ENCODE measurements around the gene FLNB. TPM values are rescaled to one million over a fixed set of nuclear protein-coding genes. Genes with fewer than 3 reads are reported as not detected.

Gene FLNB
- total RNA-seq, 1 donor from 2014 or later: 782 TPM

DNA sequence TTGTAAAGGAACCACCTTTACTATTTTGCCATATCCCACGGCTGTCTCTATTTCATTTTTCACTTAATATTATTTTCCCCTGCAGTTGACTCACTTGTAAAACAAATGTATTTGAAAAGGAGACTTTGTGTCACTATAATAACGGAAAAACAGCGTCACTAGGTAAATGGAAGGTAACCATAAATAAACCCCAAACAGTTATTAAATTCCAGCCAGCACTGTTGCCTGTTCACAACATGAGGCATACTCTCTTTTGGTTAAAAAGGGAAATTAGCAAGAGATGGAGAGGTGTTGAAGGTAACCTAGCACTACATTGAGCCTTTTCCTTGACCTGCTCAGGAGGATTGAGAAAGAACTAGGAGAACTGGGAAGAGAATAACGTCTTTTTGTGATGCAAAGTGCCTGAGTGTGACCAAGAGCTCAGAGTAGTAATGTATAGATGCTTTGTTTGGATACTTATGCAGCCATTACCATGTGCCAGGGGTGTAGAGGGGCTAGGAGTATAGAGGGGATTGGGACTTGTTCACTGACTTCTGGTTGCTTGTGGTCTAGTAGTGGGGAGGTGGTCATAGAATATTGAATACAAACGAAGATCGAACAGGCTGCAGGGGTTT lies 19.6 kb downstream of the FLNB start:
- no peak for DNase-seq (ENCODE audit: extremely low read depth, low read depth, low spot score)

GRCh38 chr3:58028902-58029301 lies 20.7 kb downstream of the FLNB start:
- DNase-seq (ENCODE audit: extremely low read depth, low read depth, low spot score): no peak

DNA sequence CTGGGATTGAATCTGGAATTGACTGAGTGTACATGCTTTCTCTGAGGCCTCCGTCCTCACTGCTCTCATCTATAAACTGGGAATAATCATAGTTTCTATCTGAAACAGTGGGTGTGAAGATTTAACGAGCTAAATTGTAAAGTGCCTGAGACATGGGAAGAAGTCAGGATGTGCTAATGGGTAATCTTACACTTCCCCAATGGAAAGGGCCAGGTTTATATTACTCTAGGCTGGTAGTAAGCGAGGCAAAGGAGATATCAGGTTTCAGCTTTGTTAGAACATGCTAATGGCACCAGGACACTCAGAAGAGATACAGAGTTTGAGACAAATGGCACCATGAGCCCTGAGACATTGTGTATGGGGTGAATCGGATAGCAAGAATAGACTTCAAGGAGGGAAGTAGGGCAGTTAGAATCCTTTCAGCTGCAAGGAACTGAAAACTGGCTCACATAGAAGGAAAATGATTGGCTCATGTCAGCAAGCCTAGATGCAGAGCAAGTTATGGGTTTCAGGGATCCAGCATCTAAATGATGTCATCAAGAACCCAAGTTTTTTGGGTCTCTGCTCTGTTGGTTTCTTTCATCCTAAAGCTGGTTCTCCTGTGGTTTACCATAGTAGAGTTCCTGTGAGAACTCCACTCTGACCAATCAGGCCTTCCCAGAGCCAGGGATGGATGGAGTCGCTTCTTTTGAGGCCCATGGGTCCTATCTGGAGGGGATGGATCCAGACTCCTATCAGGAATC lies 21.8 kb downstream of the FLNB start:
- DNase-seq (ENCODE audit: extremely low read depth, low read depth, low spot score): no peak

DNA sequence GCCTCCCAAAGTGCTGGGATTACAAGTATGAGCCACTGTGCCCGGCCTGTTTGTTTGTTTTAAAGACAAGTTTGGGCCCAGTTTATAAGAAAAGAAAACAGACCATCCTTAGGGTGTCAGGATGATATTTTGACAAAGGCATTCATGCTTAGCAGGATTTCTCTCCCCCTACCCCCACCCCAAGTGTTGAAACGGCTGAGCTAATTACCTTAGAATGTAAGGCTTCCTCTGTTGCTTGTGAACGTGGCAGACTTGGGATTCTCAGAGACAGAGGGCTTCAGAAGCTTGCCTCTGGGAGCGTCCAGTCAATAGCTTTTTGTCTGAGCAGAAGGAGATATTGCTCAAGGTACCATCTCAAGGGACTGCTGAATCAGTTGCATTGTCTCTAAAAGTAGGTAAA lies 24.0 kb downstream of the FLNB start:
- no peak for DNase-seq (ENCODE audit: extremely low read depth, low read depth, low spot score)

GRCh38 chr3:58034738-58035523 lies 26.7 kb downstream of the FLNB start:
- DNase-seq (ENCODE audit: extremely low read depth, low read depth, low spot score): no peak

GRCh38 chr3:58035524-58036255 lies 27.5 kb downstream of the FLNB start:
- DNase-seq (ENCODE audit: extremely low read depth, low read depth, low spot score): no peak

GRCh38 chr3:58036293-58037032 lies 28.2 kb downstream of the FLNB start:
- no peak for DNase-seq (ENCODE audit: extremely low read depth, low read depth, low spot score)

GRCh38 chr3:58037141-58037910 lies 29.1 kb downstream of the FLNB start:
- no peak for DNase-seq (ENCODE audit: extremely low read depth, low read depth, low spot score)

GRCh38 chr3:58038675-58039292 lies 30.6 kb downstream of the FLNB start:
- no peak for DNase-seq (ENCODE audit: extremely low read depth, low read depth, low spot score)

DNA sequence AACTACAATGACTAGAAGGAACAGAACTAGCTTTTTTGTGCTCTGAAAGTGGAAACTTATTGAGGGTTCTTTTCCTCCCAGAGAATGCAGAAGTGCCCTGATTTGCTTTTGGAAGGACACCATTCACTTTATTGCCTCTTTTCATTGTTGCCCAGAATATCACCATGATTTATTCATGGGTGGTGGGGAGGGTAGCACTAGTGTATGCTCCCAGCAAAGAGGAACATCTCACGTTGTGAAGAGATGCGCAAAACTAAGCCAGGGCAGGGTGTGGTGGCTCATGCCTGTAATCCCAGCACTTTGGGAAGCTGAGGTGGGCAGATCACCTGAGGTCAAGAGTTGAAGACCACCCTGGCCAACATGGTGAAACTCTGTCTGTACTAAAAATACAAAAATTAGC lies 31.4 kb downstream of the FLNB start:
- DNase-seq (ENCODE audit: extremely low read depth, low read depth, low spot score): no peak

DNA sequence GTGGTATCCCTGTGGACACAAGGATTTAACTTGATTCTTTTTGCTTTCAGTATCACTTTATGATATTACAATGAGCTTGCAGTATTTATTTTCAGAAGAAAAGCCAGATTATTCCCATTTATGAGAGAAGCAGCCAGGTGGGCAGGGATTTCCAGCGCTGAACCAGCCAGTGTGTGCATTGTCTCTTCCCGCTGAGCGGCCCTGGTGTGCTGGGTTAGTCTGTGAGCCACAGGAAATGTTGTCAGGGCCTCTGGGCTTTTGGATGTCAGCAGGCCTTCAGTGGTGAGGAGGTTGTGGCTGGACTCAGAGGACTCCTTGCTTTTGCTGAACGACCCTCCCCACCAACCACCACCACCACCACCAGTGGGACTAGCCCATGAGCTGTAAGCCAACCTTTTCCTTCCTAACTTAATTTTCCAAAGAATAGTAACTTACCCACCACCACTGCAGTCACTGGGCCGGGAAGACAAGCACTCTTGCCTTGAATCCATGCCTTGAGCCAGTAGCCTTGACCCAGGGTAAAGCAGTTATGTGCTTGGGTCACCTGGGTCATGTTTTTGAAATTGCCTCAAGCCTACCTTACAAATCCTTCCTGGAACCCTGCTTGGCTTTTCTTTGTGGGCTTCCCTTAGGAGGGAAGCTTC lies 33.1 kb downstream of the FLNB start:
- no peak for DNase-seq (ENCODE audit: extremely low read depth, low read depth, low spot score)

DNA sequence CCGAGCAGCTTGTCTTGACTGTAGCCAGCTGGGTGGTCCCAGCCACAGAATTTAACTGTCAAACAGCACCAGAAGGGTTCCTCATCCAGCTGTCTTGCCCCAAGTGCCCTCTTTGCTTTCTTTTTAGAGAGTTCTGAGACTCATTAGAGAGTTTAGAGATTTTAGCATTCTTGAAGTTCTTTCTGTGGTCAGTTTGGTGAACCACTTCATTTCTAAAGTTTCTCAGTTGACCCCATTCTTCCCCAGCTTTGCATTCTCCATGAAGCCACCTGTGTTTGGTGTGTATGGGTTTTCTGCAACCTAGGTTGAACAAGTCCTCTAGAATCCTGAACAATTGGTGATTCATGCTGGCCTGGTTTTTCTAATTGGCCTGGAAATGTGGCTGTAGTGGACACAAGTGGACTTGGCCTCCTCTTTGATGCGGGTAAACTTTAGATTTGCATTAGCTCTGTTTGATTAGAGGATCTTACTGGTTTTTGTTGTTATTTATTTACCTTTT lies 33.7 kb downstream of the FLNB start:
- no peak for DNase-seq (ENCODE audit: extremely low read depth, low read depth, low spot score)

DNA sequence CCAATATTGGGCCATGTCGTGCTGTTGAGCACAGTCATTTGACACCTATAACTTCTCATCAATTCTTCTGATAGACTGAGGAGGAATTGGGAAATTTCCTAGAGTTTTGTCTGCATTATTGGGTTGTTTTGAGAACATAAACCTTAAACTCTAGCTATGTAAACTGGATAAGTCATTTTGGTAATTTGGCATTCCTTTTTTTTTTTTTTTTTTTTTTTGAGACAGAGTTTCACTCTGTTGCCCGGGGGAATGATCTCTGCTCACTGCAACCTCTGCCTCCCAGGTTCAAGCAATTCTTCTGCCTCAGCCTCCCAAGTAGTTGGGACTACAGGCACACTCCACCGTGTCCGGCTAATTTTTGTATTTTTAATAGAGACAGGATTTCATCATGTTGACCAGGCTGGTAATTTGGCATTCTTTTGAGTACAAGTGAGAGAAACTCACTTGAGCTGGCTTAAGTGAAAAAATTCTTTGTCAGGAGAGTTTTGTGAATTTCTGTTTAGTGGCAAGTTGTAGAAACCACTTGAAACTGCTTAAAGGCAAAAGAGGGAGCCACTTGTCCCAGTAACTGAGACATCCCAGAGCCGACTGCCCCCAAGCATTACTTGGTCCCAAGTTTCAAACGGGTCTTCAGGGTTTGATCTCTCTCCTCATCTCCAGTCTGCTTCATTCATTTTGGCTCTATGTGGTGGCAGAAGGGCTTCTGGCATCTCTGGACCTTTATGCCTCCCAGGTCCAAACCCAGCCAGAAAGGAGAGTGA lies 34.9 kb downstream of the FLNB start:
- DNase-seq (ENCODE audit: extremely low read depth, low read depth, low spot score): no peak

- no peak for DNase-seq (ENCODE audit: extremely low read depth, low read depth, low spot score)
These were observed 35.7 kb downstream of the FLNB start for GRCh38 chr3:58043933-58044332.

GRCh38 chr3:58044691-58045483 lies 36.7 kb downstream of the FLNB start:
- no peak for DNase-seq (ENCODE audit: extremely low read depth, low read depth, low spot score)

GRCh38 chr3:58047826-58048225 lies 39.6 kb downstream of the FLNB start:
- no peak for DNase-seq (ENCODE audit: extremely low read depth, low read depth, low spot score)

DNA sequence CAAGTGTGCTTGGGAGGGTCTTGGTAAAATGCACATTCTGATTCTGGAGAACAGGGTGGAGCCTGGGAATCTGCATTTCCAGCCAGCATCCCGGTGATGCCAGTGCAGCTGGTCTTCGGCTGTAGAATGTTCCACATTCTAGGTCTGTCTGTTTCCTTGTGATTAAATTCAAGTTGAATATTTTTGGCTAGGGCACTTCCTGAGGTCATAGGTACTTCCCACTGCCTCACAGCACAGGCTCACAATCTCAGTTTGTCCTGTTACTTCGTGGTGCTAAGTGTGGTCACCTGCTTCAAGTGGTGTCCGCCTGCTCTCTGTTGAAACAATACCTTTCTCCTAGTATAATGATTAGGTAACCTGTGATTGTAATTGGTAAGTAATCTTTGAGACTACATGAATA lies 40.1 kb downstream of the FLNB start:
- peak; percentile 81 for DNase-seq (ENCODE audit: extremely low read depth, low read depth, low spot score)

Data from glomerular endothelial cell (primary cell).